Liver (tissue), 9 donors: ENCODE data around the gene MRPL58. TPM values are rescaled to one million over a fixed set of nuclear protein-coding genes. Genes with fewer than 3 reads are reported as not detected.

ENCODE experiments used
- DNase-seq: peaks from one replicate; pipeline ENCODE4 v3.0.0-alpha.2; 2017; ENCODE audit warnings: low spot score
- H3K27ac ChIP-seq, 2 donors: one replicate each; pipeline ENCODE4 v1.7.0; 2013; ENCODE audit warnings: inconsistent platforms in 2 of 2, low read length in 2 of 2, control low read depth in 1 of 2, low read depth in 1 of 2, mild to moderate bottlenecking in 1 of 2
- H3K27me3 ChIP-seq, 4 donors: one replicate each; pipeline versions ENCODE4 v1.6.1 to v1.7.0; 2013; ENCODE audit warnings: low read length in 3 of 4, inconsistent platforms in 1 of 4, mild to moderate bottlenecking in 1 of 4, moderate library complexity in 1 of 4; ENCODE audit not compliant: control insufficient read depth in 4 of 4, insufficient read depth in 4 of 4
- H3K36me3 ChIP-seq, 4 donors: one replicate each; pipeline versions ENCODE4 v1.6.1 to v1.7.0; 2013; ENCODE audit warnings: low read length in 3 of 4, mild to moderate bottlenecking in 3 of 4, low read depth in 1 of 4, moderate library complexity in 1 of 4; ENCODE audit not compliant: control insufficient read depth in 4 of 4, insufficient read depth in 3 of 4
- H3K4me1 ChIP-seq, 4 donors: one replicate each; pipeline versions ENCODE4 v1.6.1 to v1.7.0; 2013; ENCODE audit warnings: low read length in 3 of 4, mild to moderate bottlenecking in 3 of 4, moderate library complexity in 1 of 4; ENCODE audit not compliant: control insufficient read depth in 4 of 4, insufficient read depth in 4 of 4
- H3K4me3 ChIP-seq, 3 donors: one replicate each; pipeline versions ENCODE4 v1.6.1 to v1.7.0; 2013; ENCODE audit warnings: low read length in 3 of 3, control low read depth in 1 of 3, low read depth in 1 of 3, mild to moderate bottlenecking in 1 of 3
- H3K9ac ChIP-seq, 2 donors: one replicate each; pipeline ENCODE4 v1.7.0; 2013; ENCODE audit warnings: low read length in 2 of 2, mild to moderate bottlenecking in 2 of 2, moderate library complexity in 2 of 2, control low read depth in 1 of 2, low read depth in 1 of 2
- H3K9me3 ChIP-seq, 4 donors: one replicate each; pipeline versions ENCODE4 v1.6.1 to v1.7.0; 2013; ENCODE audit warnings: low read length in 3 of 4; ENCODE audit not compliant: control insufficient read depth in 4 of 4
- FOXA1 ChIP-seq: IDR thresholded peaks from 2 replicates; pipeline ENCODE4 v1.6.1; 2016; ENCODE audit warnings: antibody characterized with exemption
- FOXA2 ChIP-seq: IDR thresholded peaks from 2 replicates; pipeline ENCODE4 v1.6.1; 2016; ENCODE audit warnings: antibody characterized with exemption
- GABPA ChIP-seq, 2 donors: IDR thresholded peaks in 1 of 2; conservative IDR thresholded peaks in 1 of 2; 2 replicates each; pipeline ENCODE4 v1.6.1; 2016; ENCODE audit warnings: antibody characterized with exemption in 2 of 2, mild to moderate bottlenecking in 1 of 2, moderate library complexity in 1 of 2
- HNF4A ChIP-seq, 2 donors: conservative IDR thresholded peaks; 2 replicates each; pipeline ENCODE4 v1.6.1; 2016; ENCODE audit warnings: antibody characterized with exemption in 2 of 2, mild to moderate bottlenecking in 2 of 2
- HNF4G ChIP-seq: IDR thresholded peaks from 2 replicates; pipeline ENCODE4 v1.6.1; 2016; ENCODE audit warnings: antibody characterized with exemption
- JUND ChIP-seq, 2 donors: IDR thresholded peaks; 2 replicates each; pipeline ENCODE4 v1.6.1; 2016; ENCODE audit warnings: antibody characterized with exemption in 2 of 2
- NR2F2 ChIP-seq: IDR thresholded peaks from 2 replicates; pipeline ENCODE4 v1.6.1; 2016; ENCODE audit warnings: antibody characterized with exemption
- RAD21 ChIP-seq, 2 donors: IDR thresholded peaks; 2 replicates each; pipeline ENCODE4 v1.6.1; 2016; ENCODE audit warnings: antibody characterized with exemption in 2 of 2, mild to moderate bottlenecking in 2 of 2
- RXRA ChIP-seq, 2 donors: IDR thresholded peaks; 2 replicates each; pipeline ENCODE4 v1.6.1; 2017 to 2018; ENCODE audit warnings: antibody characterized with exemption in 2 of 2, mild to moderate bottlenecking in 1 of 2
- SP1 ChIP-seq: IDR thresholded peaks from 2 replicates; pipeline ENCODE4 v1.6.1; 2018; ENCODE audit warnings: antibody characterized with exemption, mild to moderate bottlenecking
- TAF1 ChIP-seq: conservative IDR thresholded peaks from 2 replicates; pipeline ENCODE4 v1.6.1; 2016; ENCODE audit warnings: antibody characterized with exemption, mild to moderate bottlenecking
- YY1 ChIP-seq: IDR thresholded peaks from 2 replicates; pipeline ENCODE4 v1.6.1; 2016; ENCODE audit warnings: antibody characterized with exemption, mild to moderate bottlenecking
- WGBS: extraction: QIAGEN DNeasy Blood & Tissue Kit; methylation state at CpG from one replicate; pipeline ENCODE4 v1.1.7; 2013; 5-methylcytosine and 5-hydroxymethylcytosine counted together
- polyA plus RNA-seq, 2 donors: library from polyadenylated mRNA; stranded (reverse) in 1 of 2; unstranded in 1 of 2; fragments of 200-250 nt in 1 of 2; fragments of >200 nt in 1 of 2; fragmentation: Nextera tagmentation in 1 of 2; extraction: Ambion mirVana in 1 of 2; gene quantifications; one replicate each; pipeline versions ENCODE4 v1.2.1 to v1.2.3, GENCODE V29; 2013 to 2015
- total RNA-seq, 2 donors: library from RNA; depleted of rRNA; stranded (reverse); fragments of >200 nt; gene quantifications; one replicate each; pipeline ENCODE4 v1.2.3, GENCODE V29; 2014
- TF ChIP-seq, protein P1 (sequence below): IDR thresholded peaks from 2 replicates; pipeline ENCODE4 v1.6.1; 2016; ENCODE audit warnings: antibody characterized with exemption
- TF ChIP-seq, protein P2 (sequence below): IDR thresholded peaks from 2 replicates; pipeline ENCODE4 v1.6.1; 2016; ENCODE audit warnings: antibody characterized with exemption
- TF ChIP-seq, protein P3 (sequence below): IDR thresholded peaks from 2 replicates; pipeline ENCODE4 v1.6.1; 2016; ENCODE audit warnings: antibody characterized with exemption, mild to moderate bottlenecking
- TF ChIP-seq, protein P4 (sequence below): IDR thresholded peaks from 2 replicates; pipeline ENCODE4 v1.6.1; 2016; ENCODE audit warnings: antibody characterized with exemption
- TF ChIP-seq, protein P5 (sequence below): fragments of 150-350 bp; IDR thresholded peaks from 2 replicates; pipeline ENCODE4 v1.5.1; 2017; ENCODE audit warnings: improper control_type of control experiment, low read depth, low read length; ENCODE audit not compliant: missing input control
- donor health status: healthy.
- donor health status: healthy.
- donor health status: healthy.
- donor health status: healthy.
- donor health status: healthy.

The MRPL58 gene
- total and polyA plus RNA-seq, 4 donors = 20.5 to 47.0 (median 33.4) TPM

DNA sequence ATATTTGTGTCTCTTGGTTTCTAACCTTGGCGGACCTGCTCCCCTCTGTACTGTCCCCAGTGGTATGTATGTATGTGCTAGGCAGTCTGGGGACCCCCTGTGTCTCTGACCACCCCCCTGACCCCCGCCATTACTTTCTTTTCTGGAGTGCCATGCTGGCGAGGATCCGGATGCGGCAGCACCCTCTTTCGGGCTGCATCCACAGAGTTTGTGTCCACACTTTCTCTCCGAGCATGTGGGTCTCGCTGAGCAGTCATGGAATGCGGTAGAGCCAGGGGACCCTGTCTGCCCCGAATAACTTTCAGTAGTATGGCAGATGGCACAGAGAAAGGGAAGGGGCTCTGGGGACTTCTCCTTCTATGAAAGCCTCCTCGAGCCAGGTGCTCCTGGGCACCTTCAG lies 51.6 kb downstream of the MRPL58 start:
- Histone ChIP-seq H3K4me1 (peaks cover 0 to 11% (median 5%) of the 10 kb centered on the region in 4 donors), H3K4me3 (no peak overlapping the region), H3K27ac (no peak overlapping the region), H3K36me3 (peaks cover 11 to 29% (median 19%) of the 10 kb centered on the region in 4 donors), H3K9me3 (no peaks in the 10 kb centered on the region), H3K27me3 (no peaks in the 10 kb centered on the region), H3K9ac (no peak overlapping the region)
- TF ChIP-seq, protein P1, sequence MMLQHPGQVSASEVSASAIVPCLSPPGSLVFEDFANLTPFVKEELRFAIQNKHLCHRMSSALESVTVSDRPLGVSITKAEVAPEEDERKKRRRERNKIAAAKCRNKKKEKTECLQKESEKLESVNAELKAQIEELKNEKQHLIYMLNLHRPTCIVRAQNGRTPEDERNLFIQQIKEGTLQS = no peak
- TF ChIP-seq YY1 (no peak), JUND (IDR thresholded peaks at IDR 0.05) (no peak), SP1 (no peak), HNF4G (no peak), TAF1 (no peak), NR2F2 (no peak), GABPA (IDR thresholded peaks at IDR 0.05 in 1 of 2, conservative IDR thresholded peaks at IDR 0.05 in 1 of 2) (no peak), FOXA1 (no peak), HNF4A (conservative IDR thresholded peaks at IDR 0.05) (no peak), FOXA2 (no peak), RAD21 (IDR thresholded peaks at IDR 0.05) (no peak)
- TF ChIP-seq, protein P2, sequence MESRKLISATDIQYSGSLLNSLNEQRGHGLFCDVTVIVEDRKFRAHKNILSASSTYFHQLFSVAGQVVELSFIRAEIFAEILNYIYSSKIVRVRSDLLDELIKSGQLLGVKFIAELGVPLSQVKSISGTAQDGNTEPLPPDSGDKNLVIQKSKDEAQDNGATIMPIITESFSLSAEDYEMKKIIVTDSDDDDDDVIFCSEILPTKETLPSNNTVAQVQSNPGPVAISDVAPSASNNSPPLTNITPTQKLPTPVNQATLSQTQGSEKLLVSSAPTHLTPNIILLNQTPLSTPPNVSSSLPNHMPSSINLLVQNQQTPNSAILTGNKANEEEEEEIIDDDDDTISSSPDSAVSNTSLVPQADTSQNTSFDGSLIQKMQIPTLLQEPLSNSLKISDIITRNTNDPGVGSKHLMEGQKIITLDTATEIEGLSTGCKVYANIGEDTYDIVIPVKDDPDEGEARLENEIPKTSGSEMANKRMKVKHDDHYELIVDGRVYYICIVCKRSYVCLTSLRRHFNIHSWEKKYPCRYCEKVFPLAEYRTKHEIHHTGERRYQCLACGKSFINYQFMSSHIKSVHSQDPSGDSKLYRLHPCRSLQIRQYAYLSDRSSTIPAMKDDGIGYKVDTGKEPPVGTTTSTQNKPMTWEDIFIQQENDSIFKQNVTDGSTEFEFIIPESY = no peak
- TF ChIP-seq, protein P3, sequence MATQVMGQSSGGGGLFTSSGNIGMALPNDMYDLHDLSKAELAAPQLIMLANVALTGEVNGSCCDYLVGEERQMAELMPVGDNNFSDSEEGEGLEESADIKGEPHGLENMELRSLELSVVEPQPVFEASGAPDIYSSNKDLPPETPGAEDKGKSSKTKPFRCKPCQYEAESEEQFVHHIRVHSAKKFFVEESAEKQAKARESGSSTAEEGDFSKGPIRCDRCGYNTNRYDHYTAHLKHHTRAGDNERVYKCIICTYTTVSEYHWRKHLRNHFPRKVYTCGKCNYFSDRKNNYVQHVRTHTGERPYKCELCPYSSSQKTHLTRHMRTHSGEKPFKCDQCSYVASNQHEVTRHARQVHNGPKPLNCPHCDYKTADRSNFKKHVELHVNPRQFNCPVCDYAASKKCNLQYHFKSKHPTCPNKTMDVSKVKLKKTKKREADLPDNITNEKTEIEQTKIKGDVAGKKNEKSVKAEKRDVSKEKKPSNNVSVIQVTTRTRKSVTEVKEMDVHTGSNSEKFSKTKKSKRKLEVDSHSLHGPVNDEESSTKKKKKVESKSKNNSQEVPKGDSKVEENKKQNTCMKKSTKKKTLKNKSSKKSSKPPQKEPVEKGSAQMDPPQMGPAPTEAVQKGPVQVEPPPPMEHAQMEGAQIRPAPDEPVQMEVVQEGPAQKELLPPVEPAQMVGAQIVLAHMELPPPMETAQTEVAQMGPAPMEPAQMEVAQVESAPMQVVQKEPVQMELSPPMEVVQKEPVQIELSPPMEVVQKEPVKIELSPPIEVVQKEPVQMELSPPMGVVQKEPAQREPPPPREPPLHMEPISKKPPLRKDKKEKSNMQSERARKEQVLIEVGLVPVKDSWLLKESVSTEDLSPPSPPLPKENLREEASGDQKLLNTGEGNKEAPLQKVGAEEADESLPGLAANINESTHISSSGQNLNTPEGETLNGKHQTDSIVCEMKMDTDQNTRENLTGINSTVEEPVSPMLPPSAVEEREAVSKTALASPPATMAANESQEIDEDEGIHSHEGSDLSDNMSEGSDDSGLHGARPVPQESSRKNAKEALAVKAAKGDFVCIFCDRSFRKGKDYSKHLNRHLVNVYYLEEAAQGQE = no peak
- TF ChIP-seq, protein P4, sequence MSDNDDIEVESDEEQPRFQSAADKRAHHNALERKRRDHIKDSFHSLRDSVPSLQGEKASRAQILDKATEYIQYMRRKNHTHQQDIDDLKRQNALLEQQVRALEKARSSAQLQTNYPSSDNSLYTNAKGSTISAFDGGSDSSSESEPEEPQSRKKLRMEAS = no peak
- TF ChIP-seq, protein P5, sequence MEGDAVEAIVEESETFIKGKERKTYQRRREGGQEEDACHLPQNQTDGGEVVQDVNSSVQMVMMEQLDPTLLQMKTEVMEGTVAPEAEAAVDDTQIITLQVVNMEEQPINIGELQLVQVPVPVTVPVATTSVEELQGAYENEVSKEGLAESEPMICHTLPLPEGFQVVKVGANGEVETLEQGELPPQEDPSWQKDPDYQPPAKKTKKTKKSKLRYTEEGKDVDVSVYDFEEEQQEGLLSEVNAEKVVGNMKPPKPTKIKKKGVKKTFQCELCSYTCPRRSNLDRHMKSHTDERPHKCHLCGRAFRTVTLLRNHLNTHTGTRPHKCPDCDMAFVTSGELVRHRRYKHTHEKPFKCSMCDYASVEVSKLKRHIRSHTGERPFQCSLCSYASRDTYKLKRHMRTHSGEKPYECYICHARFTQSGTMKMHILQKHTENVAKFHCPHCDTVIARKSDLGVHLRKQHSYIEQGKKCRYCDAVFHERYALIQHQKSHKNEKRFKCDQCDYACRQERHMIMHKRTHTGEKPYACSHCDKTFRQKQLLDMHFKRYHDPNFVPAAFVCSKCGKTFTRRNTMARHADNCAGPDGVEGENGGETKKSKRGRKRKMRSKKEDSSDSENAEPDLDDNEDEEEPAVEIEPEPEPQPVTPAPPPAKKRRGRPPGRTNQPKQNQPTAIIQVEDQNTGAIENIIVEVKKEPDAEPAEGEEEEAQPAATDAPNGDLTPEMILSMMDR = no peak
- WGBS = 97% methylated on average over 11 of the region's 11 CpGs
- no peak for DNase-seq

DNA sequence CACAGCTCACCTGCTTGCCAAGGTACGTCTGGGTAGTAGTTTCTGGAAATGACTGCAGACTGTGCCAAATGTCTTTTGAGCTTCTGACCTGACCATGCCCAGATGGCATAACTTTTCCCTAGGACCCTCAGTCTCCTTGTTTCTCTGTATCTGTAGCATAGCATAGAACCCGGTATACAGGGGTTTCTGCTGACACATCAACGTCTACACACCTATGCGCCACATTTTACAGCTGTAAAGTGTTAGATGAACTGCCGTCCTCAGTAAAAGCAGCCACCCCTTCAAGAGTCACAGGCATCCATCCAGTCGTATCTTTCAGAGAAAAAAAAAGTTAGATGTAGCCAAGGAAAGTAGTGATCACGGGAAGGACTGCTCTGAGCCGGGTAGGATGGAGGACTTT lies 52.0 kb downstream of the MRPL58 start:
- 92% methylated on average over 8 of the region's 8 CpGs for WGBS
- Histone ChIP-seq H3K27me3 (no peaks in the 10 kb centered on the region), H3K36me3 (peaks cover 11 to 29% (median 19%) of the 10 kb centered on the region in 4 donors), H3K4me1 (peaks cover 0 to 8% (median 4%) of the 10 kb centered on the region in 4 donors), H3K27ac (no peak overlapping the region), H3K9ac (no peak overlapping the region), H3K4me3 (no peak overlapping the region), H3K9me3 (no peaks in the 10 kb centered on the region)
- no peak for DNase-seq
- TF ChIP-seq, protein P3 = no peak
- TF ChIP-seq, protein P2 = no peak
- TF ChIP-seq, protein P1 = no peak
- no peak for TF ChIP-seq HNF4G
- no peak for TF ChIP-seq FOXA1
- no peak for TF ChIP-seq NR2F2
- no peak for TF ChIP-seq RAD21 (IDR thresholded peaks at IDR 0.05)
- TF ChIP-seq SP1 = no peak
- TF ChIP-seq HNF4A (conservative IDR thresholded peaks at IDR 0.05) = no peak
- no peak for TF ChIP-seq JUND (IDR thresholded peaks at IDR 0.05)
- TF ChIP-seq, protein P4 = no peak
- TF ChIP-seq YY1 = no peak
- no peak for TF ChIP-seq RXRA (IDR thresholded peaks at IDR 0.05)
- TF ChIP-seq FOXA2 = no peak
